GM23338 (cell line): Measurements from ENCODE around the gene SKIC2.
"Not testable (repeated sequence)": the region's sequence is repeated elsewhere in the genome, so short reads cannot be mapped to it uniquely, and the experiment has no call there.

Experiments
- ZNF331 ChIP-seq: fragments of 250-450 bp; sonication (Bioruptor Pico); IDR thresholded peaks from 2 replicates; pipeline ENCODE4 v1.5.0; 2020; ENCODE audit warnings: low read depth, mild to moderate bottlenecking, moderate library complexity
- TF ChIP-seq, protein P1 (sequence below), 2 experiments: fragments of 200-600 bp in 1 of 2; sonication (generic) in 1 of 2; conservative IDR thresholded peaks; 2 replicates each; pipeline versions ENCODE4 v1.5.1 to v1.6.1; 2016 to 2017; ENCODE audit warnings: antibody characterized with exemption in 2 of 2, low read depth in 2 of 2, mild to moderate bottlenecking in 2 of 2, moderate library complexity in 1 of 2

- TF ChIP-seq, protein P1, sequence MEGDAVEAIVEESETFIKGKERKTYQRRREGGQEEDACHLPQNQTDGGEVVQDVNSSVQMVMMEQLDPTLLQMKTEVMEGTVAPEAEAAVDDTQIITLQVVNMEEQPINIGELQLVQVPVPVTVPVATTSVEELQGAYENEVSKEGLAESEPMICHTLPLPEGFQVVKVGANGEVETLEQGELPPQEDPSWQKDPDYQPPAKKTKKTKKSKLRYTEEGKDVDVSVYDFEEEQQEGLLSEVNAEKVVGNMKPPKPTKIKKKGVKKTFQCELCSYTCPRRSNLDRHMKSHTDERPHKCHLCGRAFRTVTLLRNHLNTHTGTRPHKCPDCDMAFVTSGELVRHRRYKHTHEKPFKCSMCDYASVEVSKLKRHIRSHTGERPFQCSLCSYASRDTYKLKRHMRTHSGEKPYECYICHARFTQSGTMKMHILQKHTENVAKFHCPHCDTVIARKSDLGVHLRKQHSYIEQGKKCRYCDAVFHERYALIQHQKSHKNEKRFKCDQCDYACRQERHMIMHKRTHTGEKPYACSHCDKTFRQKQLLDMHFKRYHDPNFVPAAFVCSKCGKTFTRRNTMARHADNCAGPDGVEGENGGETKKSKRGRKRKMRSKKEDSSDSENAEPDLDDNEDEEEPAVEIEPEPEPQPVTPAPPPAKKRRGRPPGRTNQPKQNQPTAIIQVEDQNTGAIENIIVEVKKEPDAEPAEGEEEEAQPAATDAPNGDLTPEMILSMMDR (conservative IDR thresholded peaks at IDR 0.05; ENCODE audit: low read depth in 2 of 2), result not testable (repeated sequence)
- not testable (repeated sequence) for TF ChIP-seq ZNF331
Measured at GRCh38 chr6:32009537-32009936, 50.6 kb downstream of the SKIC2 start.
